Stimulated activated CD8-positive, alpha-beta memory T cell treated with anti-CD3 and anti-CD28 coated beads, Interleukin-12 subunit alpha, Interleukin-12 subunit beta, amount 100 ng/mL, for 24 hours (primary cell): Measurements from ENCODE around the gene CACNA1C.

Source experiments
- DNase-seq: peaks from one replicate; pipeline ENCODE4 v3.0.0-alpha.2; 2020; ENCODE audit errors: extremely low read depth

Gene CACNA1C

DNA sequence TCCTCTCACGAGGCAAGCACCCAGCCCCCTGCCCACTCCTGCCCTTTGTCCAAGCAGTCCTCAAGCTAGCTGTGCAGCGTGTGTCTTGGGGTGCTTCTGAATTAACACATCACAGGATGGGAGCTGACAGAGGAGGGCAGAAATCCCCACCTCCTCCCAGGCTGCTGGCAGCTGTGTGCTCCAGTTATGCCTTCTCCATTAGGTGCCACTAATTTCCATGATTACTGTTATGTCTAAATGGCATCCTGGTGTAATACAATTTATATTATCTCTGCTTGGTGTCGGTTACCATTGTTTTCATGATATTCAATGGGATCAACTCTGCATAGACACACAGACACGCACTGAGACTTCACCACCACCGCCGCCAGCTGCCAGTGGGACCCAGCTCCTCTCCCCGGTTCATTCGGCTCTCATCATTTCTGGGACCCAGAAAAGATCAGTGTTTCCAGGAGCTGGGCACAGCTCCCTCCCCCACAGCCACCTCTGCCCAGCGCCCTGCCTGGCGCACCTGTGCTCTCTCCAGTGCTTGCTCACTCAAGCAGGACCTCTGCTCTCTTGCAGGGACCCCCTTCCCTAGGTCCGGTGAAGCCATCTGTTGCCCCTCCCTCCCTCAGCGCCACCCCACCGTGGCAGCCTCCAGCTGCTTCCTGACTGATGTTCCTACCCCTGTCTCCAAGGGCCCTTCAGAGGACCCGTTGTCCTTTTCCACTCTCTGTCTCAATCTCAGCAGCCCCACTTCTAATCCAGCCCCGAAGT, 574.5 kb downstream of the CACNA1C start:
- DNase-seq = no peak

GRCh38 chr12:2627835-2628191, 575.0 kb downstream of the CACNA1C start:
- no peak for DNase-seq

GRCh38 chr12:2628401-2628800, 575.6 kb downstream of the CACNA1C start:
- no peak for DNase-seq

DNA sequence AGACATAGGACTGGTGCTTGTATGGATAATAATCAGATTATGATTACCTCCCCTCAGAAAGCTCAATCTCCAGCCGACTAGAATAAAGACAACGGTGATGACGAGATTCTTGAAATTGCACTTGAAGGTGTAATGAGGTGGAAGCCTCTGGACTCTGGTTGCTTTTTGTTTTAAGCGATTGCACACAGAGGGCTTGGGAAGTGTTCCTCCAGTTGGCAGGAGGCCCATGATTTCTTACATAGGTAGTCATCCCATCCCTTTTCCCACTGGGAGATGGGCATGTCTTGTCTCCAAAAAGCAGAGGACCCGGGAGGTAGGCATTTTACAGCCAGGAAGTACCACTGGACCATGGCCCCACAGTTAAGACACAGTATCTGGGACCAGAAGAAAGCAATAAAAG, 576.3 kb downstream of the CACNA1C start:
- no peak for DNase-seq

- no peak for DNase-seq
These were observed 579.0 kb downstream of the CACNA1C start for GRCh38 chr12:2631653-2632350.

GRCh38 chr12:2633176-2633824, 580.5 kb downstream of the CACNA1C start:
- DNase-seq = no peak

- DNase-seq = no peak
These were observed 581.0 kb downstream of the CACNA1C start for GRCh38 chr12:2633825-2634200.

DNA sequence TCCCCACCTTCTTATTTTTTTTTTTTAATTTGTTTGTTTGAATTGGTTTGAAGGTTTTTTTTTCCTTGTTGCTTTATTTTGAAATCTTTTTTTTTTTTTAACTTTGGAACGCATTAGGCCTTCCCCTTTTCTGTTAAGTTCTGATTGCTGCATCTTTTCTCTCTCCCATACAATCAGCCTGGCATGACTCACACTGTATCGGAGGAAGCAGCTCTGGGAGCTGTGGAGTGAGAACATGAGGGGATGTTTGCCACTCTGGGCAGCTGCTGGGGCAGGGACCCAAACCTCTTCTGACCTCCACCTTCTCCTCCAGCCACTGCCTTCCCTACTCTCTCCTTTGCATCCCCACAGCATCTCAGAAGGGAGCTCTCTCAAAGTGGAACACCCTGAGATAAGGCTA, 581.7 kb downstream of the CACNA1C start:
- no peak for DNase-seq

DNA sequence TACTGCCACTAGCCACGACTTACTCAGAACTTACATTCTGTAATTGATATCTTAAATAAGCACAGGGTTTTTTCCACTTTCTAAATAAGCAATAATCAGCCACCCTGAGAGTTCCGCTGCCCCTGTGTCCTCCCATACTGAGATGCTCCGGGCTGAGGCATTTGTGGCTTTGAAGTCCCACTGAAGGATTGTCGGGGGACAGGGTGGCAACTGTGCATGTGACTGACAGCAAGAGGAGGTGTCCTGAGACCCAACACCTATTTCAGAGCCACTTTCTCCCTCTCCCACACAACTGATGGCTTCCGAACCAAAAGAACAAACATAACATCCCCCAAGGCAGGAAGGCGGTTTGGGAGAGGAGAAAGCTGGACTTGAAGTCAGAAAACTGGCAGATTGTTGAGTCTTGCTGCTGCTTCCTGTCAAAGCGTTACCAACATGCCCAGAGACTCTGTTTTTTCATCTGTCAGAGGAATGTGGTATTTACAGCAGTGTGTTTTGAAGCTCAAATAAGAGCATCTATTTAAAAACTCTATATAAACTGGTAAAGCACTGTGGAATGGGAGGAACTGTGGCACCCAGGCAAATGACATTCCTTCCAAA, 584.1 kb downstream of the CACNA1C start:
- no peak for DNase-seq

DNA sequence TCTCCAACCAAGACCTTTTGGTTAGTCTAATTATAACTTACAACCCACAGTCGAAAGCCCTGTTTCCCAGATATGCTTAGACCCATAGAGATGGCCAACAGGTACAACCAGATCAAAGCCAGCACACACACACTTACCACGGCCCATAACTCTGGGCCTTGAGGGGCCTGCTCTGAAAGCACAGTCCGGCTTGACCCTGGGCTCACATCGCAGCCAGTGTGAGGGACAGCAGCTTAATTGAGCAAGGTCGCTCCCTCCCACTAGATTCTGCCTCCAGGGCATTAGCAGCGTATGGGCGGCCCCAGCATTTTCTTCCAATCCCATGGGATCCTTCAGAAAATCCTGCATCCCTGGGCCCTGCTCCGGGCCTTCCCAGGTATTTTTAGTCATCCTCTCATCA, 584.6 kb downstream of the CACNA1C start:
- DNase-seq = no peak

DNA sequence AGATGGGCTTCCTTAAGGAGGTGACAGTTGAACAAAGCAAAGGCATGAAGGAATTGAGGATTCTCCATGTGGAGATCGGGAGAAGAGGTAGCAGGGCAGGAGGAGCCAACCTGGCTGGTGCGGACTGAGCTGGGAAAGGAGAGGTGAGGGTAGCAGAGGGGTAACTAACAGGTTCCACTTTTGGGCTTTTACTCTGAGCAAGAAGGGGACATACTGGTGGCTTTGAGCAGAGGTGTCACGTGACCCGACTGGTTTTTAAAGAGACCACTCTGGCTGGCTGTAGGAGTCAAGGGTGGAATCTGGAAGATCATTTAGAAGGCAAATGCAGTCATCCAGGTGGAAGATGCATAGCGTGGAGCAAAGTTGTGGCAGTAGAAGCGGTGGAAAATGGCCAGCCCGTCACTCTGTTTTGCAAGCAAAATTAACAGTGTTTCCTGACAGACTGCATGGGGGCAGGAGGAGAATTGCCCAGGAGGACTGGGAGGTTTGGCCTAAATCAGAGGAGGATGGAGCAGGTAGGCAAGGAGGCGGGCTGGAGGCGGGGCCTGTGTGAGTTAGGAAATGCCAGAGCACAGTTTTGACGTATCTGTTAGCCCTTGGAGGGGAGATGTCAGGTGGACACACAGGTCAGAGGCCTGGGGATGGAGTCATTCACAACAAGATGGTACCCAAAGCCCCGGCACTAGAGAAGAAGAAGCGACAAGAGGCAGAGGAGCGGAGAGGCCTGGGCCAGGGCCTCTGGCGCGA, 585.7 kb downstream of the CACNA1C start:
- no peak for DNase-seq

GRCh38 chr12:2639020-2639298, 586.2 kb downstream of the CACNA1C start:
- DNase-seq = no peak

DNA sequence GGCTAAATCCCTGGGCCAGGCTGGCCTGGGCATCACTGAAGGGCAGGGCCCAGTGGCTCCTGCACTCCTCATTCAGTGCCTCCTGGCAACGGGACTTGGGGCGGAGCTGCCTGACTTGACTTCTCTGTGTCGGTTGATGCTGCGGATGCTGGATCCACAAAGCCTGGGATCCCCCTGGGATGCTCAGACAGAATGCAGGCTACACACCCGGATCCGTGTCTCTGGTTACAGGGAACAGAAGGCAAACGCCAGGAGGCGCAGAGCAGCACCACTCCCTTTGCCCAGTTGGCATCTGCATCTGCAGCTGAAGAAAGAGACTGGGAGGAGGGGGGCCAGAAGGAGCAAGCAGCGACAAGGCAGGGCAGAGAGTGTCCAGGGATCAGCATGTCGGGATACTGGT, 587.5 kb downstream of the CACNA1C start:
- no peak for DNase-seq

DNA sequence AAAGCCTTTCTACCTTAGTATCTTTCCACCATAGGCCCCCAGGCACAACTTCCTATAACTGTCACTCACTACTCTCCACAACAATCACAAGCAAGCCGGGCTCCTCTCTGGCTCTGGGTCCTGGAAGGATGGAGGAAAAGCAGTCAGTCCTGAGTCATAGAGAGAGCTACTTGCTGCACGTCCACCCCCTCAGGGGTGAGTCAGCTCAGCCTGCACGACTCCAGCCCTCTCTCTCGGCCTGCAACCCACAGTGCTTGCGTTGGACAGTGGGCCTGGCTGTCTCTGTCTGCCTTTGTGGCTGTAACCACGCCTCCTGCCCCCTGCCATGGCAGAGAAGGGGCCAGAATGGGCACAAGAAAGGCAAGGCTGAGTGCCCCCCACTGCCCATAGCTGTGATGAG, 587.9 kb downstream of the CACNA1C start:
- no peak for DNase-seq

GRCh38 chr12:2641207-2641606, 588.4 kb downstream of the CACNA1C start:
- no peak for DNase-seq

DNA sequence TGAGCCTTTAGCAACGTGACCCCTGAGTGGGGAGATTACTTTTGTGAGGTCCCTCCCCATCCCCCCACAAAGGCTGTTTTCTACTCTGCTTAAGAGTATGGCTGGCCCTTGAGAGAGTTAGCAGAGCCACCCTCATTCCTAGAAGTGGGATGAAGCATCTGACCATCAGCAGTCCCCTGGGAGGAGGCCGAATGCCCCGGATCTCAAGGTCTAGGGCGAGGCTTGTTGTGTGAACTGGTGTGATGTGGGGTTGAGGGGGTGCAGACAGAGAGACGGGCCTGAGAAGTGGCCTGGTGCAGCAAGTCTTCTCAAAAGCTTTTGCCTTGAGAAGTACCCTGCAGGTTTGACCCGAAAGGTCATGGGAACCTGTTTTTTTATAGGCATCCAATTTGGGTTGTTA, 589.0 kb downstream of the CACNA1C start:
- DNase-seq = no peak

DNA sequence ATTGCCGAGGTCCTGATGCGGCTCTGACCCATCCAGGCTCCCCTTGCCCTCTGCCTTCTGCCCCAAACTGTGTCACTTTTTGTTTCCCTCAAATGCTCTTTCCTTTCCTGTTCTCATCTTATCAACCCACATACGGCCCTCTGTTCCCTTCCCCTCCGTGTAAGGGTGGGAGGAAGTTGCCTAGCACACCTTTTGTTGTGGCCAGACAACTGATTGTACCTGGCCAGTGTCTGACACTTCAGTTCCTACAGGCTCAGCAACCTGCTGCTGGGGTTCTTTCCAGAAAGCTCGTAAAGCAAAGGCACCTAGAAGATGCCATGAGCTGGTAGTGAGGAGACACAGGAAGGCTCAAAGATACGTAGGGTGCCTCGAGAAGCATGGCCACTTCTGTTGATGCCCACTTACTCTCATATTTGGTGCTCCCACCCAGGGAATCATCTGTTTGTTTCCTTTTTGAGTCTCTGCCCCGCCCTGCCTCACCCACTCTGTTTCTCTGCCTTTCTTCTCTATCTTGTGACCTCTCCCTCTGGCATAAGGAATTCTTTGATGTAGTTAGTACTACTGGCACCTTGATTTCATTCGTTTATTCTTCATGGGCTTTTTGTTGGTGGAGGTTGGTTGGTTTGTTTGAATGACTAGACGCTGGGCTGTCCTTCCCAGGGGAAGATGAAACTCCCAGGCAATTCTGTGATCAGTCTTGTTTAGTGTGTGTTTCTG, 589.5 kb downstream of the CACNA1C start:
- DNase-seq = no peak

DNA sequence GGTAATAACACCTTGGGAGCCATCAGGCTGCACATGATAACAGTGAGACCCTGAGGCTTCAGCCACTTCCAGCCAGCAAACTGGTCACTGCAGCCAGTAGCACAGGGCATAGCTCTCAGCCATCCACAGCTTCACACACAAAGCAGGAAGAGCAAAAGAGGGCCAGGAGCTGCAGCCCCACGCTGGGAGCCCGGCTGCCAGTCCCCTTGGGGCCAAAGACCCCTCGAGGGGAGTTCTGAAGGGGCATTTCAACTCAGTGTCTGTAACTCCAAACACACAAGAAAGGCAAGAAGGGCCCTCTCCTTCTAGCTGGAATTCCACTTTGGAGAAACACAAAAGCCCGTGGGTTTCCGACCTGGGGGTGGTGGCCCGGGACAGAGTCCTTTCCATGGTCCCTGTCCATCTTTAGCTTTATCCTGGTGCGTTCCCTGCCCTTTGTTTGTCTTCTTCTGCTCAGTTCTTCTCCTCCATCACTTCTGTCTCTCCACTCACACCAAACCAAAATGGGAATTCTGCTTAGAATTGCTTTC, 590.2 kb downstream of the CACNA1C start:
- DNase-seq = no peak

DNA sequence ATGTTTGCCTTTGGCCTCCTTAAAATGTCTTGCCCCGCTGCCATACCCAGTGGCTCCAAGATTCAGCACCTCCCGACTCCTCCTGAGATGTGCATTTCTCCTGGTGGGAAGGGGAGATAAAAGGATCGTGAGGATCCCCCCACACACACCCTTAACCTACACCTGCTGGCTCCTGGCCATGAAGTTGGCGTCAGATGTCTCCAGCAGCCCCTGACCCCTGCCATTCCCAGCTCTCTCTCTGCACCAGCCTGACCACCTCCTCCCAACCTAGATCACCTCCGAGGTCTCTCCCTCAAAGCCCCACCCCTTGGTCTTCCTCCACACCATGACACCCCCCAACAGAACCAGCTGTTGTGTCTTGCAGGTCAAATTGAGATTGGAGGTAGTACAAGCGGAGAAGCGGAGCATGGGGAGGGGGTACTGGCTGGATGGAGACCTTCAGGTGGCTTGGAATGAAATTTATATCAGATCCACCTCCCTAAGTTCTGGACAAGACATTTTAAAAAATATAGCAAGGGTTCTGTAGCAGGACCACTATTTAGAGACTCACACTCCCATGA, 590.9 kb downstream of the CACNA1C start:
- DNase-seq = no peak

DNA sequence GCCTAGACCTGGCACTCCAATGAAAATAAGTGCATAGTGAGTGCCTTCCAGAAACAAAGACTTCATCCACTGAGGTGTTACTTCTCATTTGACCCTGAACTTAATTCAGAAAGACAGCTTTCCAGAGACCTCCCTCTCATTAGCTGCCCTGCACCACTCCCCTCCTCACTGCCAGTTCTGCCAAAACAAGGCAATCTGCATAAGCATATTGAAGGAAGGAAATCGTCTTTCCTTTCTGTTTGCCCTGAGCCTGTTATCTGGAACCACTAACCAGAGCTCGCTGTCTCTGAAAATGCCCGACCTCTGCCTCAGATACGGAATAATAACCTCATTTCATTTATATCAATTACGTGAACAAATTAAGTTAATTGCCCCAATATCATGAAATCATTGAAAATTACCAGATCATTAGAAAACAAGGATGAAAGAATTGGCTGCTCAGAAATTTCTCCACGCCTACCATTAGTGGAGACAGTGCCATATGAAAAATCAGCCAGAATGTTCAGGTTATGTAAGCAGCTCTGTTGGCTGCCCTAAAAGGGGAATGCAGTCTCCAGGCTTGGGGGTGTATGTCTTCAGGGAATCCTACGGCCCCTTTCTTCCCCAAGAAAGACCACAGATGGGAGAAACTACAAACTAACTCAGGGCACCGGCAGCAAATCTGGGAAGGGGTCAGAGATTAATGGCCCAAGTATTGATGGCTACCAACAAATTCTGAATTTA, 592.1 kb downstream of the CACNA1C start:
- no peak for DNase-seq
